Measurements from ENCODE around the gene ACBD6.

Gene ACBD6

GRCh38 chr1:180287988-180288705 lies 214.2 kb downstream of the ACBD6 start:
- CTCF ChIA-PET, result no interaction called here
- no peaks in the 10 kb centered on the region for H3K9me3 ChIP-seq (ENCODE audit: control insufficient read depth, insufficient read depth, low read depth, low read length)
- TF ChIP-seq ZBTB26 (tag by site-specific recombination; optimal IDR thresholded peaks at IDR 0.05), result no peak
- no peak for TF ChIP-seq ZNF830 (tag by site-specific recombination; IDR thresholded peaks at IDR 0.05; ENCODE audit: low read depth)
- TF ChIP-seq PBX3 (CRISPR knock-in tag; IDR thresholded peaks at IDR 0.05), result no peak
- no peak for TF ChIP-seq MYNN (tag by site-specific recombination; IDR thresholded peaks at IDR 0.05; ENCODE audit: borderline replicate concordance)
- H3K36me3 ChIP-seq (ENCODE audit: control insufficient read depth in 2 of 2, insufficient read depth in 1 of 2, low read length in 2 of 2), result peaks cover 3 to 24% of the 10 kb centered on the region in 2 experiments; a peak in 2 of 3 replicates
- H3K4me1 ChIP-seq (ENCODE audit: control insufficient read depth, insufficient read depth, low read length), result peaks cover under 1% of the 10 kb centered on the region; the same call in 1 of the 2 replicates
- POLR2A ChIA-PET, result no interaction called here
- H3K4me3 ChIP-seq (ENCODE audit: low read depth, low read length), result no peak overlapping the region
- no peak overlapping the region for H3K27ac ChIP-seq (ENCODE audit: extremely low read depth, low read depth, low read length)

GRCh38 chr1:180286417-180286816 lies 216.0 kb downstream of the ACBD6 start:
- ChIA-PET POLR2A (no interaction called here), CTCF (interaction anchor here (1.1 kb wide), 1 partner anchor 98 kb away, joined by 3 read pairs; no protein-coding TSS in a partner anchor)
- peaks cover 14% of the 10 kb centered on the region for H3K4me1 ChIP-seq (ENCODE audit: control insufficient read depth, insufficient read depth, low read length)
- H3K36me3 ChIP-seq (ENCODE audit: control insufficient read depth in 2 of 2, insufficient read depth in 1 of 2, low read length in 2 of 2), result peaks cover 3 to 25% of the 10 kb centered on the region in 2 experiments; a peak in 2 of 3 replicates
- TF ChIP-seq OVOL3 (tag by site-specific recombination; IDR thresholded peaks at IDR 0.05) (no peak), ZNF16 (tag by site-specific recombination; IDR thresholded peaks at IDR 0.05; ENCODE audit: low read depth) (no peak), YY2 (tag by site-specific recombination; IDR thresholded peaks at IDR 0.05) (no peak), KLF17 (tag by site-specific recombination; IDR thresholded peaks at IDR 0.05) (no peak), ZBTB26 (tag by site-specific recombination; optimal IDR thresholded peaks at IDR 0.05) (no peak), WT1 (tag by site-specific recombination; IDR thresholded peaks at IDR 0.05) (no peak), PATZ1 (tag by site-specific recombination; IDR thresholded peaks at IDR 0.05) (no peak), TSHZ1 (tag by site-specific recombination; IDR thresholded peaks at IDR 0.05; ENCODE audit: borderline replicate concordance) (no peak), ZNF280C (tag by site-specific recombination; IDR thresholded peaks at IDR 0.05) (no peak), ZNF423 (tag by site-specific recombination; IDR thresholded peaks at IDR 0.05) (no peak)
- no peaks in the 10 kb centered on the region for H3K9me3 ChIP-seq (ENCODE audit: control insufficient read depth, insufficient read depth, low read depth, low read length)
- H3K27ac ChIP-seq (ENCODE audit: extremely low read depth, low read depth, low read length), result no peak overlapping the region
- H3K4me3 ChIP-seq (ENCODE audit: low read depth, low read length), result no peak overlapping the region

Measured in HEK293 (cell line).